ENCODE results near the gene SLC22A13.
"Not testable (repeated sequence)": the region's sequence is repeated elsewhere in the genome, so short reads cannot be mapped to it uniquely, and the experiment has no call there.

SLC22A13 gene, protein sequence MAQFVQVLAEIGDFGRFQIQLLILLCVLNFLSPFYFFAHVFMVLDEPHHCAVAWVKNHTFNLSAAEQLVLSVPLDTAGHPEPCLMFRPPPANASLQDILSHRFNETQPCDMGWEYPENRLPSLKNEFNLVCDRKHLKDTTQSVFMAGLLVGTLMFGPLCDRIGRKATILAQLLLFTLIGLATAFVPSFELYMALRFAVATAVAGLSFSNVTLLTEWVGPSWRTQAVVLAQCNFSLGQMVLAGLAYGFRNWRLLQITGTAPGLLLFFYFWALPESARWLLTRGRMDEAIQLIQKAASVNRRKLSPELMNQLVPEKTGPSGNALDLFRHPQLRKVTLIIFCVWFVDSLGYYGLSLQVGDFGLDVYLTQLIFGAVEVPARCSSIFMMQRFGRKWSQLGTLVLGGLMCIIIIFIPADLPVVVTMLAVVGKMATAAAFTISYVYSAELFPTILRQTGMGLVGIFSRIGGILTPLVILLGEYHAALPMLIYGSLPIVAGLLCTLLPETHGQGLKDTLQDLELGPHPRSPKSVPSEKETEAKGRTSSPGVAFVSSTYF
- 0.63 to 0.72 reads per million in 2 donors for total RNA-seq

GRCh38 chr3:38265604-38266307, at the start of gene SLC22A13:
Gene SLC22A13 (plus strand): TSS chr3:38265812. CDS start chr3:38265861, 49 bp downstream.
- no peak for DNase-seq

- no peak for DNase-seq
These were observed 45.9 kb upstream of the SLC22A13 start for GRCh38 chr3:38219609-38220197.

GRCh38 chr3:38221005-38221404, 44.6 kb upstream of the SLC22A13 start:
- no peak for DNase-seq

DNA sequence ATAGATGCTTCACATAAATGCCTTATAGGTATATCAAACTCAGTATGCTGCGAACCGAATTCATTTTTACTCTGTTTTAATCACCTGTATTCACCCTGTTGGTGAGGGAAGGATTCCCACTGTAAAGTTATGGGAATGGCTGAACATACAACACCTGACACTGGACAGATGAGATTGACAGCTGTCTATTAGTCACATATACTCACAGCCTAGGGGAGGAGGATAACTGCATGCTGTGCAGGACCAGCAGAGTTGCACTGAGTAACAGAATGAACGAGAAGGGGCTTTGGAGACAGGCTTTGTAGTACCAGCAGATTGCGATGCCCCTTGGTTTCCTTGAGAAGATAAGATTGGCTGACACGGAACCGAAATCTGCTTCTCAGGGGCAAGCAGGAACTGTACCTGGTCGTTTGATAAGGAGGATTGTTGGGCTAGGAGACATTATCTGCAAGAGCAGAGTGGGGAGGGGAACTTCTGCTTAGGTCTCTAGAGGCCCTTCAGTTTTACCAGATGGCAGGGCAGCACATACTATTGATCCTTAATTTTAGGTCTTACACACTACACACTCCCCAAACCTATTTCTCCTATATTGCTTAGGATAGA, 43.5 kb upstream of the SLC22A13 start:
- no peak for DNase-seq

DNA sequence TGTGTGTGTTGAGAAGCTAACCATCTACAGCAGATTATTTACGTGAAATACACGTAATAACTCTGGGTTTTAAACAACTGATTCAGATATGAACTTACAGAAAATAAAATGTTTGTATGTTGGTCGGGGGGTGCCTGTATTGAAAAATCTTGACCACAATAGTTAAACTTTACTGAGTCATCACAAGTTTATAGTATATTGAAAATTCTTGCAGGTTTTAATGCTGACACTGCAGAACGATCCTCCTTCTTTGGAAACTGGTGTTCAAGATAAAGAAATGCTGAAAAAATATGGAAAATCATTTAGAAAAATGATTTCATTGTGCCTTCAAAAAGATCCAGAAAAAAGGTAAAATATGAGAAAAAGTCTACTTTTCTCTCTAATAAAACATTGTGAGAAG, 41.3 kb upstream of the SLC22A13 start:
- DNase-seq = no peak

GRCh38 chr3:38226273-38226672, 39.3 kb upstream of the SLC22A13 start:
- DNase-seq = no peak

DNA sequence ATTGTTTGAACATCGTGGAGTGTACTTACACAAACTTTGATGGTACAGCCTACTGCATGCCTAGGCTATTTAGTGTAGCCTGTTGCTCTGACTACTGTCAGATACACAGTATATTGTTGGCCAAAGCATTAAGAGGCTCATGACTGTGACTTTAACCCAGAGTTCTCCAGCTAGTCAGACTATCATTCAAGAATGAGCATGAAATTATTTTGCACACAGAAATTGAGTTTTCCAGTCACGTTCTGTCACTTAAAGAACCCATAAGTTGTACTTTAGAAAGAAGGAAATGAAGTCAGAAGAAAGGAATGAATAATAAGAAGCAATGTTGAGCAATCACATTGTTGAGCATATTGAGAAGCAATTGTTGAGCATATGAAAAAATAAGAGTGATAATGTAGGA, 37.6 kb upstream of the SLC22A13 start:
- no peak for DNase-seq

DNA sequence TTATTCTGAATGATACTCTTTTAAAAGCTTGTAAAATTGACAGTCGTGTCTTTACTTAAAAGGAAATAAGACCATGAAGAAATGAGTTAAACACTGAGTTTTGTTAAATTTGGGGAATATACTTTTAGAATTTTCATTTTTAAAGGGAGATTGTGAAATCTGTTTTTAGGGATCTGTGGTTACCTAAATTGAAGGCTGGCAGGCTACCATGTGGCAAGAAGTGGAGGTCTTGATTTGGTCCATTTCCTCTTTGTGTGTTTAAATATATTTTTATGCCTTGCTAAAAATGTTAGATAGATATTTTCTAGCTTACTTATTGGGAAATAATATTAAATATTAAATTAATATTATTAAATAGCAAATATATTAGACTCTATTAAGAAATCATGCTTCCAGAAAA, 36.6 kb upstream of the SLC22A13 start:
- no peak for DNase-seq

GRCh38 chr3:38232701-38233100, 32.9 kb upstream of the SLC22A13 start:
- no peak for DNase-seq

GRCh38 chr3:38235466-38235865, 30.1 kb upstream of the SLC22A13 start:
- no peak for DNase-seq

- DNase-seq = no peak
These were observed 27.1 kb upstream of the SLC22A13 start for GRCh38 chr3:38238416-38239008.

- not testable (repeated sequence) for DNase-seq
These were observed 22.8 kb upstream of the SLC22A13 start for GRCh38 chr3:38242812-38243211.

DNA sequence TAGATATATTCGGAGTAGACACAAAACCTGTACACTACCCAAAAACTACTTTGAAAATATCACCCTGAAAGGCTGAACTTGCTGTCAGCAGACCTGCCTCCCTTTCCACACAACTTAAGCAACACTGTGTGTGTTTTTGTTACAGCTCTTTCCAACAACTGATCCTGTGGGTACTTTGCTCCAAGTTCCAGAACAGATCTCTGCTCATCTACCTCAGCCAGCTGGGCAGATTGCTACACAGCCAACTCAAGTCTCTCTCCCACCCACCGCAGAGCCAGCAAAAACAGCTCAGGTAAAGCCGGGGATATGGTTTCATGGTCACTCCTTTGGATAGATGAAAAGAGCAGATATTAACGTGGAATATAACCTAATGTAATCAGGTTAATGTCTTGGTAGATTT, 19.7 kb upstream of the SLC22A13 start:
- DNase-seq = no peak

GRCh38 chr3:38247366-38248035, 18.1 kb upstream of the SLC22A13 start:
- no peak for DNase-seq

DNA sequence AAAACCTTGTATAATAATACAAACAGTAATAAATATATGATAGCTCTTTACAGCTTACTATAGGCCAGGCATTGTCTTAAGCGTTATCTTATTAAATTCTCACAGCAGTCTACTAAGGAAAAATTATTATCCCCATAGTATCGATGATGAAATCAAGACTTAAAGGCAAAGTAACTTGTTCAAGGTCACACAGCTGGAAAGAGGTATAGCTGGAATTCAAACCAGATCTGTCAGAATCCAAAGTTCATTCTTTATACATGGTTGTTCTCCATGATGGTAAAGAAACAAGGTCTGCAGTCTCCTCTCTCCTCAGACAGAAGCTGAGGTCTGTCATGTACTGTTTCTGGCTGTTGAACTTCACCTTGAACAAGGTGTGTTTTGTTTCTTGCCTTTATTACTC, 15.4 kb upstream of the SLC22A13 start:
- DNase-seq = no peak

- DNase-seq = no peak
These were observed 14.4 kb upstream of the SLC22A13 start for GRCh38 chr3:38251197-38251596.

GRCh38 chr3:38253704-38254103, 11.9 kb upstream of the SLC22A13 start:
- no peak for DNase-seq

- no peak for DNase-seq
These were observed 10.7 kb upstream of the SLC22A13 start for GRCh38 chr3:38254872-38255271.

DNA sequence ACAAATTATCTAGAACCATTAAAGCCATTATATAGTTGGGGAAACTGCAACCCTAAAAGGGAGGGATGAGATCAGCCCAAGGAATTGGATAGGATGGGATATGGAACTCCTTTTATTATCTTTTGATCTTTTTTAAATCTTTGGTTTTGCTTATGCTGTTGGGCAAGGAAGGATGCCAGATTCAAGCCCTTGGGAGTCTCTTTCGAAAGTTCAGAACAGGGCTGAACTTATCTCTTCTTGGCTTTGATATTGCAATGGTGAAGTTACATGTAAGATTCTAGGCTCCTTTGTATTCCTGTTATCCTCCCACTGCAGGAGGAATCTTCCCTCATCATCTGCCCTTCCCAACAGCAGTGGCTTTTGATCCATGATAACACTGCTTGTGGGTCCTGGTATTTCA, 10.0 kb upstream of the SLC22A13 start:
- no peak for DNase-seq

DNA sequence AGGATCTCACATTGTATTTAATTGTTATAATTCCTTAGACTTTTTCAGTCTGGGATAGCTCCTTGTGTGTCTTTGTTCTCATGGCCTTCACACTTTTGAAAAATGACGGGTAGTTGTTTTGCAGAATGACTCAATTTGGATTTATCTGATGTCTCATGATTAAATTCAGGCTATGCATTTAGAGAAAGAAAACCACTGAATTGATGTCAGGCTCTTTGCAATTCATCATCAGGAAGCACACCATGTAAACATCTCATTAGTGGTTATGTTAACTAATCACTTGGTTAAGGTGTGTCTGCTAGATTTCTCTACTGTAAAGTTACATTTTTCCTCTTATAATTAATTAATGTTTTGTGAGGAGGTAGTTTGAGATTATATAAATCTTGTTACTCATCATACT, 8.0 kb upstream of the SLC22A13 start:
- no peak for DNase-seq

DNA sequence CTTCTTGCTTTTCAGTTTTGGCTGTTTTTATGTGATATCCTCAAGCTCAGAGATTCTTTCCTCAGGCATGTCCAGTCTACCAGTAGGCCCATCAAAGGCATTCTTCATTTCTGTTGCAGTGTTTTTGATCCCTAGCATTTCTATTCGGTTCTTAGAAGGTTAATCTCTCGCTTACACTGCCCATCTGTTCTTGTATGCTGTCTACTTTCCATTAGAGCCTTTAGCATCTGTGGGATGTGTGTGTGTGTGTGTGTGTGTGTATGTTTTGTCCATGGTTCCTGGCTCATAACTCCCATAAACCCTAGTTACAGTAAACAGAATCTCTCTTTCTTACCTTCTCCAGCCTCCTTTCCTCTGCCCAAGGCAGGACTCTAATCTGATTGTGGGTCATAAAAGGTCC, 5.1 kb upstream of the SLC22A13 start:
- DNase-seq = no peak

GRCh38 chr3:38264353-38264771, 1.2 kb upstream of the SLC22A13 start:
- DNase-seq = no peak
